ENCODE data around the gene ZP2.
"Not testable (repeated sequence)": the region's sequence is repeated elsewhere in the genome, so short reads cannot be mapped to it uniquely, and the experiment has no call there.

The ZP2 gene

GRCh38 chr16:21170116-21170515 lies 41.3 kb downstream of the ZP2 start:
- not testable (repeated sequence) for H3K4me3 ChIP-seq (ENCODE audit: low read length in 2 of 2); H4K8ac ChIP-seq (ENCODE audit: low read depth, low read length); H3K4me2 ChIP-seq (ENCODE audit: insufficient read depth, low read length, poor library complexity, severe bottlenecking); H3K14ac ChIP-seq (ENCODE audit: low read length); H3K27ac ChIP-seq (replicated peaks; ENCODE audit: low read length); H4K91ac ChIP-seq (ENCODE audit: low read depth, low read length, poor library complexity); H2BK15ac ChIP-seq (ENCODE audit: low read length); H3K9me3 ChIP-seq (replicated peaks in 1 of 2; ENCODE audit: control insufficient read depth in 2 of 2, insufficient read depth in 1 of 2, low read depth in 1 of 2, low read length in 2 of 2); H3K18ac ChIP-seq (ENCODE audit: low read length); DNase-seq (ENCODE audit: low spot score); H2BK5ac ChIP-seq (ENCODE audit: low read length); H3K4ac ChIP-seq (ENCODE audit: low read length); H2AFZ ChIP-seq (ENCODE audit: low read length); H2AK5ac ChIP-seq (ENCODE audit: low read depth, low read length); H3K9ac ChIP-seq (ENCODE audit: low read depth, low read length, poor library complexity); H2BK120ac ChIP-seq (ENCODE audit: low read depth, low read length); H3K23ac ChIP-seq (ENCODE audit: low read depth, low read length, poor library complexity); H2BK12ac ChIP-seq (ENCODE audit: low read length); H3K79me1 ChIP-seq (ENCODE audit: low read depth, low read length); H3K4me1 ChIP-seq (ENCODE audit: control insufficient read depth in 2 of 2, insufficient read depth in 1 of 2, low read depth in 1 of 2, low read length in 2 of 2); H3K27me3 ChIP-seq (ENCODE audit: control insufficient read depth in 3 of 3, insufficient read depth in 3 of 3, low read depth in 1 of 3, low read length in 3 of 3)
- peaks cover 14 to 62% of the 10 kb centered on the region in 2 donors for H3K36me3 ChIP-seq (replicated peaks in 1 of 2; ENCODE audit: control insufficient read depth in 2 of 2, insufficient read depth in 2 of 2, low read length in 2 of 2)
- whole genome bisulfite sequencing, 2 donors (ENCODE audit: extremely low coverage in 2 of 2, insufficient read length in 2 of 2, insufficient replicate concordance in 1 of 2), result no CpG with 5 or more reads among the region's 8 CpGs

- no peak overlapping the region for H3K9ac ChIP-seq (ENCODE audit: low read depth, low read length, poor library complexity)
- H3K18ac ChIP-seq (ENCODE audit: low read length), result no peak overlapping the region
- H2BK12ac ChIP-seq (ENCODE audit: low read length), result no peak overlapping the region
- H3K36me3 ChIP-seq (replicated peaks in 1 of 2; ENCODE audit: control insufficient read depth in 2 of 2, insufficient read depth in 2 of 2, low read length in 2 of 2), result peaks cover 14 to 62% of the 10 kb centered on the region in 2 donors
- H3K9me3 ChIP-seq (replicated peaks in 1 of 2; ENCODE audit: control insufficient read depth in 2 of 2, insufficient read depth in 1 of 2, low read depth in 1 of 2, low read length in 2 of 2), result no peaks in the 10 kb centered on the region
- no peak overlapping the region for H2AK5ac ChIP-seq (ENCODE audit: low read depth, low read length)
- H2BK5ac ChIP-seq (ENCODE audit: low read length), result no peak overlapping the region
- H4K91ac ChIP-seq (ENCODE audit: low read depth, low read length, poor library complexity), result no peak overlapping the region
- H2BK15ac ChIP-seq (ENCODE audit: low read length), result no peak overlapping the region
- DNase-seq (ENCODE audit: low spot score), result no peak
- no peaks in the 10 kb centered on the region for H3K79me1 ChIP-seq (ENCODE audit: low read depth, low read length)
- H3K23ac ChIP-seq (ENCODE audit: low read depth, low read length, poor library complexity), result no peak overlapping the region
- no peak overlapping the region for H3K4ac ChIP-seq (ENCODE audit: low read length)
- H3K4me2 ChIP-seq (ENCODE audit: insufficient read depth, low read length, poor library complexity, severe bottlenecking), result no peak overlapping the region
- H3K14ac ChIP-seq (ENCODE audit: low read length), result no peak overlapping the region
- no peak overlapping the region for H2AFZ ChIP-seq (ENCODE audit: low read length)
- H3K27ac ChIP-seq (replicated peaks; ENCODE audit: low read length), result no peak overlapping the region
- H4K8ac ChIP-seq (ENCODE audit: low read depth, low read length), result no peak overlapping the region
- H3K4me3 ChIP-seq (ENCODE audit: low read length in 2 of 2), result no peak overlapping the region
- no peaks in the 10 kb centered on the region for H3K27me3 ChIP-seq (ENCODE audit: control insufficient read depth in 3 of 3, insufficient read depth in 3 of 3, low read depth in 1 of 3, low read length in 3 of 3)
- H3K4me1 ChIP-seq (ENCODE audit: control insufficient read depth in 2 of 2, insufficient read depth in 1 of 2, low read depth in 1 of 2, low read length in 2 of 2), result no peaks in the 10 kb centered on the region
- no peak overlapping the region for H2BK120ac ChIP-seq (ENCODE audit: low read depth, low read length)
- no CpG with 5 or more reads among the region's 5 CpGs for WGBS, 2 donors (ENCODE audit: extremely low coverage in 2 of 2, insufficient read length in 2 of 2, insufficient replicate concordance in 1 of 2)
Measured at GRCh38 chr16:21169249-21169981, 42.0 kb downstream of the ZP2 start.

- WGBS, 2 donors (ENCODE audit: extremely low coverage in 2 of 2, insufficient read length in 2 of 2, insufficient replicate concordance in 1 of 2), result no CpG with 5 or more reads among the region's 12 CpGs
- Histone ChIP-seq H3K79me1 (ENCODE audit: low read depth, low read length) (no peaks in the 10 kb centered on the region), H3K27ac (replicated peaks; ENCODE audit: low read length) (no peak overlapping the region), H3K14ac (ENCODE audit: low read length) (no peak overlapping the region), H4K91ac (ENCODE audit: low read depth, low read length, poor library complexity) (no peak overlapping the region), H3K4ac (ENCODE audit: low read length) (no peak overlapping the region), H3K9ac (ENCODE audit: low read depth, low read length, poor library complexity) (no peak overlapping the region), H3K18ac (ENCODE audit: low read length) (no peak overlapping the region), H2AK5ac (ENCODE audit: low read depth, low read length) (no peak overlapping the region), H3K4me3 (ENCODE audit: low read length in 2 of 2) (no peak overlapping the region), H3K36me3 (replicated peaks in 1 of 2; ENCODE audit: control insufficient read depth in 2 of 2, insufficient read depth in 2 of 2, low read length in 2 of 2) (peaks cover 12 to 64% of the 10 kb centered on the region in 2 donors), H3K4me1 (ENCODE audit: control insufficient read depth in 2 of 2, insufficient read depth in 1 of 2, low read depth in 1 of 2, low read length in 2 of 2) (no peaks in the 10 kb centered on the region), H3K23ac (ENCODE audit: low read depth, low read length, poor library complexity) (no peak overlapping the region), H3K9me3 (replicated peaks in 1 of 2; ENCODE audit: control insufficient read depth in 2 of 2, insufficient read depth in 1 of 2, low read depth in 1 of 2, low read length in 2 of 2) (no peaks in the 10 kb centered on the region), H3K27me3 (ENCODE audit: control insufficient read depth in 3 of 3, insufficient read depth in 3 of 3, low read depth in 1 of 3, low read length in 3 of 3) (no peaks in the 10 kb centered on the region), H3K4me2 (ENCODE audit: insufficient read depth, low read length, poor library complexity, severe bottlenecking) (no peak overlapping the region), H4K8ac (ENCODE audit: low read depth, low read length) (no peak overlapping the region), H2BK12ac (ENCODE audit: low read length) (no peak overlapping the region), H2BK120ac (ENCODE audit: low read depth, low read length) (no peak overlapping the region), H2AFZ (ENCODE audit: low read length) (no peak overlapping the region), H2BK5ac (ENCODE audit: low read length) (no peak overlapping the region), H2BK15ac (ENCODE audit: low read length) (no peak overlapping the region)
- DNase-seq (ENCODE audit: low spot score), result no peak
Measured at GRCh38 chr16:21167929-21168602, 43.3 kb downstream of the ZP2 start.

- peaks cover 12 to 64% of the 10 kb centered on the region in 2 donors for H3K36me3 ChIP-seq (replicated peaks in 1 of 2; ENCODE audit: control insufficient read depth in 2 of 2, insufficient read depth in 2 of 2, low read length in 2 of 2)
- H2AFZ ChIP-seq (ENCODE audit: low read length), result no peak overlapping the region
- no CpG with 5 or more reads among the region's 9 CpGs for WGBS, 2 donors (ENCODE audit: extremely low coverage in 2 of 2, insufficient read length in 2 of 2, insufficient replicate concordance in 1 of 2)
- H2BK15ac ChIP-seq (ENCODE audit: low read length), result no peak overlapping the region
- no peak overlapping the region for H2BK120ac ChIP-seq (ENCODE audit: low read depth, low read length)
- H3K4me3 ChIP-seq (ENCODE audit: low read length in 2 of 2), result no peak overlapping the region
- no peak overlapping the region for H3K9ac ChIP-seq (ENCODE audit: low read depth, low read length, poor library complexity)
- no peak overlapping the region for H3K18ac ChIP-seq (ENCODE audit: low read length)
- no peak overlapping the region for H3K23ac ChIP-seq (ENCODE audit: low read depth, low read length, poor library complexity)
- no peaks in the 10 kb centered on the region for H3K4me1 ChIP-seq (ENCODE audit: control insufficient read depth in 2 of 2, insufficient read depth in 1 of 2, low read depth in 1 of 2, low read length in 2 of 2)
- no peak overlapping the region for H3K4ac ChIP-seq (ENCODE audit: low read length)
- no peak overlapping the region for H3K14ac ChIP-seq (ENCODE audit: low read length)
- no peak overlapping the region for H2AK5ac ChIP-seq (ENCODE audit: low read depth, low read length)
- no peak for DNase-seq (ENCODE audit: low spot score)
- no peak overlapping the region for H3K27ac ChIP-seq (replicated peaks; ENCODE audit: low read length)
- no peak overlapping the region for H4K91ac ChIP-seq (ENCODE audit: low read depth, low read length, poor library complexity)
- no peak overlapping the region for H4K8ac ChIP-seq (ENCODE audit: low read depth, low read length)
- no peak overlapping the region for H2BK5ac ChIP-seq (ENCODE audit: low read length)
- no peaks in the 10 kb centered on the region for H3K9me3 ChIP-seq (replicated peaks in 1 of 2; ENCODE audit: control insufficient read depth in 2 of 2, insufficient read depth in 1 of 2, low read depth in 1 of 2, low read length in 2 of 2)
- H2BK12ac ChIP-seq (ENCODE audit: low read length), result no peak overlapping the region
- H3K79me1 ChIP-seq (ENCODE audit: low read depth, low read length), result no peaks in the 10 kb centered on the region
- H3K4me2 ChIP-seq (ENCODE audit: insufficient read depth, low read length, poor library complexity, severe bottlenecking), result no peak overlapping the region
- no peaks in the 10 kb centered on the region for H3K27me3 ChIP-seq (ENCODE audit: control insufficient read depth in 3 of 3, insufficient read depth in 3 of 3, low read depth in 1 of 3, low read length in 3 of 3)
Measured at GRCh38 chr16:21167360-21167759, 44.0 kb downstream of the ZP2 start.

All from neuronal stem cell (in vitro differentiated cells).